Heart right ventricle (tissue), 16 donors: ENCODE results near the gene CISTR. TPM values are rescaled to one million over a fixed set of nuclear protein-coding genes. Genes with fewer than 3 reads are reported as not detected.
A peak's percentile ranks its signal among the peaks of the same experiment; 100 is the strongest.

Source experiments
- ATAC-seq, 8 donors: fragments of 200-7000 bp; cut with Tn5 transposase; one replicate each; pipeline ENCODE4 v1.9.1; 2020; ENCODE audit warnings: mild to moderate bottlenecking in 8 of 8, moderate library complexity in 8 of 8, moderate number of reproducible peaks in 1 of 8
- DNase-seq, 2 donors: peaks; one replicate each; pipeline ENCODE4 v3.0.0-alpha.2; 2020
- H3K27ac ChIP-seq, 10 donors: fragments of 200-600 bp; sonication (generic) in 2 of 10; one replicate each; pipeline versions ENCODE4 v1.5.0 to v1.8.0; 2020 to 2022; ENCODE audit warnings: mild to moderate bottlenecking in 3 of 10
- H3K27me3 ChIP-seq, 7 donors: fragments of 200-600 bp; one replicate each; pipeline ENCODE4 v1.8.0; 2021 to 2022; ENCODE audit warnings: mild to moderate bottlenecking in 2 of 7
- H3K36me3 ChIP-seq, 9 donors: fragments of 200-600 bp; sonication (generic) in 1 of 9; one replicate each; pipeline versions ENCODE4 v1.5.0 to v1.8.0; 2020 to 2022; ENCODE audit warnings: mild to moderate bottlenecking in 2 of 9
- H3K4me1 ChIP-seq, 9 donors: fragments of 200-600 bp; sonication (generic) in 1 of 9; one replicate each; pipeline versions ENCODE4 v1.5.0 to v1.8.0; 2020 to 2022; ENCODE audit warnings: mild to moderate bottlenecking in 4 of 9
- H3K4me3 ChIP-seq, 10 donors: fragments of 200-600 bp; sonication (generic) in 2 of 10; one replicate each; pipeline versions ENCODE4 v1.5.0 to v1.8.0; 2020 to 2022; ENCODE audit warnings: mild to moderate bottlenecking in 7 of 10, moderate library complexity in 2 of 10
- H3K9me3 ChIP-seq, 11 donors: fragments of 200-600 bp in 10 of 11; sonication (generic) in 2 of 11; one replicate each; pipeline versions ENCODE4 v1.5.0 to v1.8.0; 2013 to 2022; ENCODE audit warnings: mild to moderate bottlenecking in 2 of 11, control low read depth in 1 of 11, moderate library complexity in 1 of 11
- WGBS, 2 donors: extraction: QIAGEN DNeasy Blood & Tissue Kit; methylation state at CpG; one replicate each; pipeline ENCODE4 v1.1.7; 2013; ENCODE audit warnings: inconsistent platforms in 1 of 2; 5-methylcytosine and 5-hydroxymethylcytosine counted together
- intact Hi-C, 10 donors: fragments of 100-400 bp; cut with DNase I; formaldehyde crosslinking; loops; one replicate each; pipeline versions ENCODE4 v1.11.1 to v1.14.2; 2022
- polyA plus RNA-seq, 2 donors: library from polyadenylated mRNA; stranded (reverse); fragments of 200-250 nt; gene quantifications; one replicate each; pipeline ENCODE4 v1.2.3, GENCODE V29; 2013
- total RNA-seq, 10 donors: library from RNA; stranded (reverse); fragmentation: NEBNext Ultra II Directional in 3 of 10; extraction: Animal tissue kit (Norgen Biotek cat#: 25700) in 3 of 10; gene quantifications; one replicate each; pipeline versions ENCODE4 v1.2.1 to v1.2.4, GENCODE V29; 2021 to 2023
- TF ChIP-seq, protein P1 (sequence below), 9 donors: fragments of 200-600 bp; sonication (generic) in 2 of 9; IDR thresholded peaks; one replicate each; pipeline versions ENCODE4 v1.5.0 to v1.8.0; 2021 to 2022; ENCODE audit warnings: antibody characterized with exemption in 9 of 9, mild to moderate bottlenecking in 5 of 9, moderate library complexity in 1 of 9
- donor health status: Arrhythmogenic right ventricular cardiomyopathy.
- donor health status: ischemic (EF 13 %, LVEDD 7.1; RV severe dilation, severe dysfunction).
- donor health status: healthy with polysubstance abuse.
- donor health status: DM: no; HTN: yes; CAD: no.
- donor health status: DM: no; HTN: no; CAD: no.
- donor health status: ischemic (EF 25% LVEDD 6.9; RV normal size, moderate dysfunction).
- donor health status: ischemic (EF 25% LVEDD 5.7; RV mildly dilated, moderate dysfunction).
- donor health status: healthy.
- donor health status: DM: yes; HTN: yes; CAD: no.
- donor health status: Ischemic cardiomyopathy.
- donor health status: ischemic (EF 35%, LVEDD 5.7; RV mildly dilated, moderate dysfunction).
- donor health status: nonischemic (EF 11% LVEDD 7.7; RV severe dilation, severe dysfunction).
- donor health status: DM: yes; HTN: yes; CAD: no.
- donor health status: PGD.
- donor health status: ischemic (EF 29% LVEDD 5.4; RV normal size, mild dysfunction).
- donor health status: nonischemic (EF 23%, LVEDD 6.1; RV moderate dilation, normal function).

Gene CISTR
- total and polyA plus RNA-seq, 12 donors = 0.16 to 3.6 (median 2.6) TPM; not detected in 1

- H3K4me1 ChIP-seq = peaks cover 0 to 5% (median 0%) of the 10 kb centered on the region in 9 donors
- DNase-seq (no peak), ATAC-seq (no peak)
- no peaks in the 10 kb centered on the region for H3K9me3 ChIP-seq
- intact Hi-C loops = loop anchor here in 4 of 10 donors (1.0 to 10.0 kb wide), 4 partner anchors 39 to 501 kb away; no protein-coding TSS in a partner anchor
- no peak overlapping the region for H3K27ac ChIP-seq
- TF ChIP-seq, protein P1, sequence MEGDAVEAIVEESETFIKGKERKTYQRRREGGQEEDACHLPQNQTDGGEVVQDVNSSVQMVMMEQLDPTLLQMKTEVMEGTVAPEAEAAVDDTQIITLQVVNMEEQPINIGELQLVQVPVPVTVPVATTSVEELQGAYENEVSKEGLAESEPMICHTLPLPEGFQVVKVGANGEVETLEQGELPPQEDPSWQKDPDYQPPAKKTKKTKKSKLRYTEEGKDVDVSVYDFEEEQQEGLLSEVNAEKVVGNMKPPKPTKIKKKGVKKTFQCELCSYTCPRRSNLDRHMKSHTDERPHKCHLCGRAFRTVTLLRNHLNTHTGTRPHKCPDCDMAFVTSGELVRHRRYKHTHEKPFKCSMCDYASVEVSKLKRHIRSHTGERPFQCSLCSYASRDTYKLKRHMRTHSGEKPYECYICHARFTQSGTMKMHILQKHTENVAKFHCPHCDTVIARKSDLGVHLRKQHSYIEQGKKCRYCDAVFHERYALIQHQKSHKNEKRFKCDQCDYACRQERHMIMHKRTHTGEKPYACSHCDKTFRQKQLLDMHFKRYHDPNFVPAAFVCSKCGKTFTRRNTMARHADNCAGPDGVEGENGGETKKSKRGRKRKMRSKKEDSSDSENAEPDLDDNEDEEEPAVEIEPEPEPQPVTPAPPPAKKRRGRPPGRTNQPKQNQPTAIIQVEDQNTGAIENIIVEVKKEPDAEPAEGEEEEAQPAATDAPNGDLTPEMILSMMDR (IDR thresholded peaks at IDR 0.05) = no peak
- peaks cover 0 to 84% (median 53%) of the 10 kb centered on the region in 7 donors for H3K27me3 ChIP-seq
- no peaks in the 10 kb centered on the region for H3K36me3 ChIP-seq
- H3K4me3 ChIP-seq = no peak overlapping the region
- 80 to 89% methylated on average over 4 of the region's 4 CpGs for WGBS, 2 donors
Measured at GRCh38 chr12:53703756-53704155, 48.0 kb downstream of the CISTR start.

GRCh38 chr12:53701518-53702264 lies 50.1 kb downstream of the CISTR start:
- ATAC-seq (peak; percentile 86 to 96 (median 95)), DNase-seq (peak; percentile 80 to 85)
- TF ChIP-seq, protein P1 (IDR thresholded peaks at IDR 0.05) = peak; percentile 69 to 97 (median 91)
- peaks cover 0 to 10% (median 3%) of the 10 kb centered on the region in 9 donors for H3K4me1 ChIP-seq
- no peak overlapping the region for H3K4me3 ChIP-seq
- 3 to 4% methylated on average over 8 of the region's 8 CpGs for WGBS, 2 donors
- intact Hi-C loops = loop anchor here (1.0 to 10.0 kb wide), 8 partner anchors 41 to 503 kb away; no protein-coding TSS in a partner anchor
- no peak overlapping the region for H3K27ac ChIP-seq
- no peaks in the 10 kb centered on the region for H3K9me3 ChIP-seq
- H3K27me3 ChIP-seq = peaks cover 6 to 91% (median 68%) of the 10 kb centered on the region in 7 donors
- no peaks in the 10 kb centered on the region for H3K36me3 ChIP-seq

GRCh38 chr12:53700567-53700966 lies 51.2 kb downstream of the CISTR start:
- intact Hi-C loops = loop anchor here in 3 of 10 donors (2.0 to 10.0 kb wide), 2 partner anchors 46 to 504 kb away; no protein-coding TSS in a partner anchor
- Histone ChIP-seq H3K27ac (no peak overlapping the region), H3K9me3 (no peaks in the 10 kb centered on the region), H3K4me1 (peaks cover 0 to 21% (median 12%) of the 10 kb centered on the region in 9 donors), H3K27me3 (peaks cover 6 to 92% (median 71%) of the 10 kb centered on the region in 7 donors), H3K4me3 (no peak overlapping the region), H3K36me3 (no peaks in the 10 kb centered on the region)
- ATAC-seq (no peak), DNase-seq (no peak)
- 51 to 62% methylated on average over 6 of the region's 6 CpGs for WGBS, 2 donors
- TF ChIP-seq, protein P1 (IDR thresholded peaks at IDR 0.05) = no peak

DNA sequence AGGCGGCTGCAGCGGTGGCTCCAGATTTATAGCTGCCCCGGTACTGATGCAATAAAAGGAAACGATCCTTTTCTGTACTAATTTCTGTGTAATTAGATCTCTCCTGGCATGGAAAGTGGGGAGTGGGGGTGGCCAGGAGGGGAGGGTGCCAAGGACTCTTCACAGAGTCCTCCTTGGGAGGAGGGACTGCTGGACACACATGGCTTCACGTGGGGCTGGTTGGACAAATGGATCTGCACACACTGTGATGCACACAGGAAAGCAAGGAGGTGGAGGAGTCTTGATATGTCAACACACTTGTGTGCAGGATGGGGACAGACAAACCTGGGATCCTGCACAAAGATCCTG lies 52.1 kb downstream of the CISTR start:
- no peak for DNase-seq
- H3K4me3 ChIP-seq = no peak overlapping the region
- no peaks in the 10 kb centered on the region for H3K9me3 ChIP-seq
- intact Hi-C loops = loop anchor here in 3 of 10 donors (2.0 to 10.0 kb wide), 2 partner anchors 47 to 505 kb away; no protein-coding TSS in a partner anchor
- H3K27ac ChIP-seq = no peak overlapping the region
- H3K36me3 ChIP-seq = no peaks in the 10 kb centered on the region
- TF ChIP-seq, protein P1 (IDR thresholded peaks at IDR 0.05) = no peak
- WGBS, 2 donors = 65 to 69% methylated on average over 5 of the region's 5 CpGs
- H3K27me3 ChIP-seq = peaks cover 6 to 96% (median 80%) of the 10 kb centered on the region in 7 donors
- peaks cover 0 to 31% (median 21%) of the 10 kb centered on the region in 9 donors for H3K4me1 ChIP-seq
- no peak for ATAC-seq
